Renal pelvis (tissue), 4 donors: ENCODE measurements around the gene PANK4. TPM values are rescaled to one million over a fixed set of nuclear protein-coding genes. Genes with fewer than 3 reads are reported as not detected.

ENCODE experiments used
- DNase-seq: peaks from one replicate; pipeline ENCODE4 v3.0.0-alpha.2; 2013
- polyA plus RNA-seq, 3 donors: library from polyadenylated mRNA; unstranded; fragments of 120-200 nt; gene quantifications; one replicate each; pipeline ENCODE4 v1.2.1, GENCODE V29; 2013; ENCODE audit not compliant: insufficient read length in 3 of 3

Gene PANK4
- polyA plus RNA-seq, 3 donors: 28.4 to 33.0 (median 29.0) TPM

DNA sequence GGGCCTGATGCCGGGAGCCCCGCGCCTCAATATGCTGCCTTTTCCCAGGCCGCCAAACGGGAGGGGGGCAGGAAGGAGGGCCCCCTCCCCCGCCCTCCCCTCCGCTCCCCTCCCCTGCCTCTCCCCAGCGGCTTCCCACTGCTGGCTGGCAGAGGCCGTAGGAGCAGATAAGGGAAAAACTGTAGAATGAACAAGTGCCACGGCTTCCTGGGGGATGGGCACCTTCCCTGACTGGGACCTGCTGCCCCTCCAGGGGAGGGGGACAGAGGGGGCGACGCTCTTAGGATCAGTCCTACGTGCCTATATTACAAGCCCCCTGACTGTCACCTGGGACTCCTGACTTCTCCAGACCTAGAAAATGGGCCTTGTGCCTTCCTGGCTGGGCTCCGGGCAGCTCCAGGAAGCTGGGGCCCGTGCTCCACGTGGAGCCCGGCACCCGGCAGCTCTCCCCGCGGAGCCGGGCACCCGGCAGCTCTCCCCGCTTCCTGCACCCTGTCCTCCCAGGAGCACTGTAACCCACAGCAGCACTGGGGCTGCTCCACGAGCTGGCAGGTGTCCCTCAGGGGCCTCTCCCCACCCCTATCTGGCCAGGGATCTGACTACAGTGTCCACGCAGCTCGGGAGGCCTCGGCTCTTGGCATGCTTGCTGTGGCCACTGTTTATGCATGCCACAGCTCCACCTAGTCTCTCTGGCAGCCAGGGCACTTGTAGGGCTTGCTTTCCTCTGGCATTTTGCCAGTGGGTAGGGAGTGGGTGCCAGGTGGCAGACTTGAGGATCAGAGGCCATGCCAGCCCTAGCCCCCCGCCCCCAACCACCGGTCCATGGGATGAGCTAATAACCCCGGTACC lies 4.3 kb upstream of the PANK4 start:
- no peak for DNase-seq

DNA sequence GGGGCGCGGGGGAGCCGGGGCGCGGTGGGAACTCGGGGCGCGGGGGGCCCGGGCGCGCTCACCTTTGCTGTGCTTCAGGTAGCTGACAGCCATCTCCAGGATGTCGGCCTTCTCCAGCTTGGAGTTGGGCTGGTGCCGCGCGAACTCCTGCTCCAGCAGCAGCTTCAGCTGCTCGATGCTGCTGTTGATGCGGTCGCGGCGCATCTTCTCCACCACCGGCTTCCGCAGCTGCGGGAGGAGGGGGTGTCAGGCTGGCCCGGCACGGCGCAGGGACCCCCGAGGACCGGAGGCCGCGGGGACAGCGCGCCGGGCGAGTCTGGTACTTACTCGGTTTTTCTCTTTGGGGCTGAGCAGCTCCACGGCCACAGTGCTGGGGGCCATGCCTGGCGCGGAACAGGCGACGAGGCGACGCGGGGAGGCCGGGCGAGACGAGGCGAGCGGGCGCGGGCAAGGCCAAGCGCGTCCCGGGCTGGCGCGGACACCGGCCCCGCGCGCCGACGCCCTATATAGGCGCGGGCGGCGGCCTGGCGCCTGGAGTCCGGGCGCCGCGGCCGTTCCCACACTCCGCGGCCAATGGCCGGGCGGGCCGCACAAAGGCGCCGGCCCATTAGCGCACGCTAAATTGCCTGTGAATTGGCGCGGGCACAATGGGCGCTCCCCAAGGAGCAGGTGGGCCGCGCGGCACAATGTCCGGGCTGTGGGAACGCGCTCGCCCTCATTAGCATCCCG lies 3.6 kb upstream of the PANK4 start, which contains the start of gene HES5:
Gene HES5, minus strand, starts transcription at position 480 of the 729 bp plus-strand sequence. Its CDS starts 99 bp downstream, at position 381.
- DNase-seq: no peak

DNA sequence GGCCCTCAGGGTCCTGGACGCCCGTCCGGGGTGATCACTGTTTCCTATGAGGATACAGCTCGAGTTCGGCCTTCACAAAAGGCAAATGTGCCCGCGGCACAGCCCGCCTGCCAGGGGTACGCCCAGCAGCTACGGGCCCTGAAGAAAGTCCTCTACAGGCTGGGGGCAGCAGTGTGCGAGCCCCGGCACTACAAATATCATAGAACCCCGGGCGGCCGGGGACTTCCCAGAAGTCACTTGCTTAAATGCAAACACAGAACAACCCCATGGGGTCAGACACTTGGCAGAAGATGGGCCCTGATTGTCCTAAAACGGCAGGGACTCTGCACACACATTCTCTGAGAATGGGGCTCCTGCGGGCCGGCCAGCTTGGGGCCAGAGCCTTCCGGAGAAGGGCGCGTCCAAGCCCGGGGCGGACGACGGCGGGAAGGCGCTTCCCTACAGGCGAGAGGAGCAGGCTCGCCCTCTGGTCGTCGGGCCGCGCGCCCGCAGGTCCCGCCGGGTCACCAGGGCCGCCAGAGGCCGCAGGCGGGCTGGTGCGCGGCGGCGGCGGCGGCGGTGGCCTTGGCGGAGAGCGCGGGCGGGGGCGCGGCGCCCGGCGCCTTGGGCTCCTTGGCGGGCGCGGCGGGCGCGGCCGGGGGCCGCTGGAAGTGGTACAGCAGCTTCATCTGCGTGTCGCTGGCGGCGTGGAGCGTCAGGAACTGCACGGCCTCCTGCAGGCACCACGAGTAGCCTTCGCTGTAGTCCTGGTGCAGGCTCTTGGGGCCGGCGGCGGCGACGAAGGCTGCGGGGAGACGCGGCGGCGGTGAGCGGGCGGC lies 2.8 kb upstream of the PANK4 start:
- DNase-seq: no peak

DNA sequence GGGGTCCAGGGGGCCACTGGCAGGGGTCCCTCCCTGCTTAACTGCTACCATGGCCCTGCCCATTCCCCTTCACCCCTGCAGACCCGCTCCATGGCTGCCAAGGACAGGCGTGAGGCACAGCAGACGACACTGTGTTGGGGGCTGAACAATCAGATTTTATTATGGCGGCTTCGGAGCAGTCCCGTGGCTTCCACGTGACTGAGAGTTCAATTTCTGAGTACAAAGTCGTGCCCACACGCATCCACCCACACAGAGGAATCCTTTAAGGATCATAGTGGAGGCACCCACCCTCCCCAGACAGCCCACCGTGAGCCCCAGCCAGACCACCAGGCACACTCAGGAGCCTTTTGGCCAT lies 2.2 kb upstream of the PANK4 start:
- no peak for DNase-seq

DNA sequence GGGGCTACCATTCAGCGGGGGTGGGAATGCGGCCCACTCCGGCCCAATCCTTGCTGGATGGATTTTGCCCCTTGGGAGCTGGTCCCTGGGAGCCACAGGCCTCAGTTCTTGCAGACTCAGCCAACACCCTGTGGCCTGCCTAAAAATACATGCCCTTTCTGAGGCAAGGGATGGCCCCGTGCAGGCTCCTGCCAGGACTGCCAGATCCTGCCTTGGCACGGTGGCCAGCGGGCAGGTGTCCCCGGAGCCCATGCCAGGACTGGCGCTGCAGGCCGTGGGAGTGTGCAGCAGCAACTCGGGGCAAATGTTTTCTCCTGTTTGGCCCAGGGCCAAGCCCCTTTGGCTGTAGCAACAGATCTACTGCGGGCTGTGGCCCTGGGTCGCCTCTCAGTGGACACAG lies 1.6 kb upstream of the PANK4 start:
- DNase-seq: no peak

DNA sequence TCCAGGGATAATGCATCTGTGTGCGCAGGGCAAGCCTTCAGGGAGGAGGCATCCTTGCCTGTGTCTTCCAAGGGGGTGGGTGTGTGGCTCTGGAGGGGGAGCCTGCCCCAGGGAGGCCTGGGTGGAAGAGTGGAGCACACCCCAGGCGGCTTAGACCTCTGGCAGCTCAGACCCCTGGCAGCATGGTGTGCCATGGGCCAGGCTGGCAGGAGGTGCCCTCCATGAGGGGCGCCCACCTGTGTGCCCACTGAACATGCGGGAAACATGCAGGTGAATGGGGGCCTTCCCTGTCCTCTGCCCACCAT lies 1.1 kb upstream of the PANK4 start:
- DNase-seq: no peak

DNA sequence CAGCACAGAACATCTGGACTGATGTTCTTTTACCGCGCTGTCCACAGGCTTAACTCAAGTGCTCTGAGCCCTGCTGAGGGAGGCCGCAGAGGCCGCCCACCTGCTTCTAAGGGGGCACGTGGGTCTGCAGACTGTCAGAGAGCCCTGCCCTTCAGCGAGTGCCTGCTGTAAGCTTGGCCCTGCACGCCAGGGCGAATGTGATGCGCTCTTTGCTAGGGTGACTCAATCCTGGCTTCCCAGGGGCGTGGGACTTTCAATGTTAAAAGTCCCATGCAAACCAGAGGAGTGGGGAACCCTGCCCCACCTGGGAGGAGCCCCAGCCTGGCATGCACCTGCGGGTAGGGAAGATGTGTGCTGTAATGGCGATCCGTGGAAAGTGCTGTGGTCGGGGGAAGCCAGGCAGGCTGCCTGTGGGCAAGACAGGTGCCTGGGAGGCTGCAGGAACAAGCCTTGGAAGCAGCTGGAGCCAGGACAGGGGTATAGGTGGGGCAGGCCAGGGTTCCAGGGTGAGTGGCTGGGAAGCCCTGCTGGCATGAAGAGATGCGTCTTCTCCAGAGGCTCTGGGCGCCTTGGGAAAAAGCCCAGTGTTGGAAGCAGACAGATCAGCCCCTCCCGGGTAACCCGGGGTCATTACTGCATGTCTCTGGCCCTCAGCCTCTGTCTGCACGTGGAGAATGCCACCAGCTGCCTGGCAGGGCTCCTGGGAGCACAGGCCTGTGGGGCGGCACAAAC lies 594 bp upstream of the PANK4 start:
- no peak for DNase-seq

DNA sequence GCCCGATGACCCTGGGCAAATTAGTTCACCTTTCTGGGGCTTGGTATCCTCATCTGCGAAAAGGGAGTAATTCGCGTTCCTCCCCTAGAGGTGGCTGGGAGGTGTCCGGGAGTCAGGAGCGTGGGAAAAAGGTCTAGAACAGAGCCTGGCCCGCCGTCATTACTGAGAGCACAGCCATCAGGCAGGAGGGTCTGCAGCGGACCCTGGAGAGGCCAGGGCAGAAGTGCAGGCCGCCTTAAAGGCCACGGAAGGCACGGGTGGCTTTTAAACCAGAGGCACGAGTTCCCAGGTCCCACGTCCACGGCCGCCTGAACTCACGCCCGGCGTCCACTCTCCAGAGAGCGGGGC lies 850 bp downstream of the PANK4 start:
- no peak for DNase-seq

DNA sequence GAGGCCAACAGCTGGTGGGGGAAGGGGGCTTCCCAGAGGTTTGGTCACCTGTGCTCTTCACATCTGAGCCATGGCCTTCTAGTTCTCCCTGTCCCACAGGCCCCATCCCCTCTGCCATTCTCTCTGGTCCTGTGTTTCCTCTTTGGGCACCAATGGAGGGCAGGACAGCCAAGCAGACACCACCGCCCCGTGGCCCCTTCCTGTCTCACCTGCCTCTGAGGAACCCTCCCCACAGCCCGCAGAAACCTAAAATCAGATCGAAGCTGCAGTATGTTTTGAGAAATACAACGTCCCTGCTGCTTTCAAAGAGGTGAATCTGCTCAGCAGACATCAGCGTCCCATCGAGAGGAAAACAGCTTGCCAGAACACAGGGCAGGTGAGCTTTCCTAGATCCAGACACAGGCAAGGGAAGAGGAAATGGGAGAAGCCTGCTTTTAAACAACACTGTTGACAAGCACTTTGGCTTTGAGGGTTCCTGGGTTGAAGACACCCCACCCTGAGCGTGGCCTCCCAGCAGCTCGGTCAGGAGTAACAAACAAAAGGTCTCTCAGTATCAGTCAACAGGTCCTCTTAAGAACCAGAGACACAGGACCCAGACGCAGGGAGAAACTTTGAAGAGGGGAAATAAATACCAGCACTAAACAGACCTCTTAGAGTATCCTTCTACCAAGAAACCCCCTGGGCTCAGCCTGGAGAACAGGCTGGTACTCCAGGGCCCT lies 2.3 kb downstream of the PANK4 start:
- no peak for DNase-seq

DNA sequence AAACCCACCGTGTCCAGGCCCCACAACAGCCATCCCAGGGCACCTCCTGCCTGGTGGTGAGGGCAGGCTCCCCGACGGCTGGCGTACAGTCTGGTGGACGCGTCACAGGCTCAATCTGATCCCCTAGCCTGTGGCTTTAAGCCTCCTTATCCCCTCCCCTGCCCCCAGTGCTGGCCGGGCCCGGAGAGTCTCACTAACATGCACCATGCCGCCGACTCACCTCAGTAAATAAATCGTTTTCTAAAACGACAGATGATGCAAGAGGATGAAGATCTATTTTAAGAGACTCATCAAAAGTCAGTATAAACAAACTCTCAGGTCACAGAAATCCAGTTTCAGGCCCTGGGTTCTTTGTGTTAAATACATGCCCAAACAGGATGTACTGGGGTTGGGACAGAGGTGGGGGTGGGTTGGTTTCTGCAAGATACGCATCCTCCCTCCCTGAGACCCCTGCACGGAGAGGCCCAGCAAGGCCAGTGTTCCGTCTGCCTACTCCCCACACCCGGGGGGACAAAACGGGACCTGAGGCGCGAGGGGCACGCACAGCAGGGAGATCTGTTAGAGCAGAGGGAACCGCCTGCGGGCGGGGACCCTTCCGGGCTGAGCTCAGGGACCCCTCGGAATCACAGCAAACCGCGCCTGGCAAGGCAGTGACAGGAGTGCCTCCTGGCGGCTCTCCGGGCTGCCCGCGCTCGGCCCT lies 3.1 kb downstream of the PANK4 start:
- DNase-seq: no peak

DNA sequence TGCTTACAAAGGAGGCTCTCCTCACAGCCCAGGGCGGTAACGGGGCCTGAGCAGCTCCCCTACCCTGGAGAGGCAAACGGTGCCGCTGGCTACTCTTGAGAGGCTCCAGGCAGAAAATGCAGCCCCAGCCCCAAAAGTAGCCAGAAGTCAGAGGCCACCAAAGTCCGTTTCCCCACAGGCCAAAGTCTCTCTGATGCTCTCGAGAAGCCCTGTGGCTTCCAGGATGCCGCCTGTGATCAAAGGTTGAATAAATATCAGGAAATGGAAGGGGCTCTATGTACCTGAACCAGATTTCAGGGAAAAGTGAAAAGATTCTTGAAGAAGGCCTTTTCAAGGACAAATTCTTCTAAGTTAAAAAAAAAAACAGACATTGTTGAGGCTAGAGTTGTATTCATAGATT lies 4.2 kb downstream of the PANK4 start:
- DNase-seq: no peak

DNA sequence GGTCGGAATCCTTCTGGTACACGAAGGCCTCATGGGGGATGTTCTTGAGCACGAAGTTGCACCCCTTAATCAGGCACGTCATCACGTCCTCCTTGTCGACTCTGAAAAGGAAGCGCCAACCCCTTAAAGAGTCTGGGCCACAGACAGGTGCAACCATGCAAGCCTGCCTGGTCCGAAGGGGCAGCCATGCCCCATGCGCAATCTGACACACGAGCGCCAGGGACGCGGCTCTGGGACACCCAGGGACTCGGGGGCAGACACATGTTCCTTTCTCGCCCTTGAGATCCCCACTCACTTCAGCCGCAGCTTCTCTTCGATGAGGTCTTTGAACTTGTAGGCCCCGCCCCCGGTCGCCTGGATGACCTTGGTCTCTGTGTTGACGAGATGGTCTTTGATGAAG lies 5.6 kb downstream of the PANK4 start:
- DNase-seq: no peak

DNA sequence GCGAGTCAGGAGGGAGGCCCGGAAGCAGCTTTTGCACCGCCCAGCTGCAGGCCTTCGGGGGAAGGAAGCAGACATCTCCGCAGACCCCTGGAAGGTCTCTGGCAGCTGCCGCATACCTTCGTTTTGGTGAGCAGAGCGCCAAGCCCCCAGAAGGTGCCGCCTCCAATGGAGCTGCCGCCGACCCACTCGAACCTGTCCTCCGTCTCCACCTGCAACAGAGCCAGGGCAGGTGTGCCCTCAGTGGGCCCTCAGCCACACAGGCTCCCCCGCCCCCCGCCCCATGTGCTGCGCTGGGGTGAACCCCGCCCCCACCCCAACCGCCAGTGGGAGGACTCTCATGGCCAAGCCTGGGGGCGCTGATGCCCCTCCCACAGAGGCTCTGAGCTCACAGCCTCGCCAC lies 6.2 kb downstream of the PANK4 start:
- DNase-seq: no peak

DNA sequence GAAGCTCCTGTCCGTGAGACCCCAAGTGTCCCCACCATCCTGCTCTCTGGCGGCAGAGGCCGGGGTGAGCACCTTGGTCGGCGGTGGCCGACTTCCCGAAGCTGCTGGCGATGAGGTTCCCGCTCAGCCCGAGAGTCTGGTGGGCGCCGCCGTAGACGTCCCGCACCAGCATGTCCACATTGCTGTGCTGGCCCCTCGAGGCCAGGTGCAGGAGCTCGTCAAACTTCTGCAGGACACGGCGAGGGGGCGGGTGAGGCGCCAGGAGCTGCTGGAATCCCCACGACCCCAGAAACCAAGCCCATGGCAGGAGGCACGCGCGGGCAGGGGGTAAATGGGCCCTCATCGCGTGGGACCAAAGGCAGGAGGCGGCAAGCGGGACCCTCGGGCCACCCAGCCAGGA lies 6.7 kb downstream of the PANK4 start:
- DNase-seq: no peak

DNA sequence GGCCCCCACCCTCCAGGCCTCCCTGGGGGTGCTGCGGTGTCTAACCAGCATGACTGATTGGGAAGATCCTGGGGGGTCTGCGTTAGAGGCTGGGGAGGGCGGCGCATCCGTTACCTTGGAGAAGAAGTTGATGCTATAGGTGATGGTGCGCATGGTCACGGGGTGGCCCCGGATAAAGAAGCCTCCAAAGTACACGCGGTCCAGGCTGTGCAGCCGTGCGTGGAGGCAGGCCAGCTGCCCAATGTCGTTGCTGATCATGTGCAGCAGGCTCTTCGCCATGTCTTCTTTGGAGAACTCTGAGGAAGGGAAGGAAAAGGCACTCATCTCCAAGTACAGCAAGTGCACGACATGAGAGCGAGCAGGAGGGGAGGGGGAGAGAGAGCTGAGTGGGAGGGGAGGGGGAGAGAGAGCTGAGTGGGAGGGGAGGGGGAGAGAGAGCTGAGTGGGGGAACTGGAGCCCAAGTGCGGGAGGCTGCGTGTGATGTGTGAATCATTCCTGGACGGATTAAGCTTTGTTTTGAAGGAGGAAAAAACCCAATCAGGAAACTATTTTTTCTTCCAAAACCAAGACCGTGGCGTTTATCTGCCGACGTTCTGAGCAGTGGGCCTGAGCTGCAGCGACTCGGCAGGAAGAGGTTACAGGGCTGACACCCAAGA lies 7.2 kb downstream of the PANK4 start:
- DNase-seq: no peak

DNA sequence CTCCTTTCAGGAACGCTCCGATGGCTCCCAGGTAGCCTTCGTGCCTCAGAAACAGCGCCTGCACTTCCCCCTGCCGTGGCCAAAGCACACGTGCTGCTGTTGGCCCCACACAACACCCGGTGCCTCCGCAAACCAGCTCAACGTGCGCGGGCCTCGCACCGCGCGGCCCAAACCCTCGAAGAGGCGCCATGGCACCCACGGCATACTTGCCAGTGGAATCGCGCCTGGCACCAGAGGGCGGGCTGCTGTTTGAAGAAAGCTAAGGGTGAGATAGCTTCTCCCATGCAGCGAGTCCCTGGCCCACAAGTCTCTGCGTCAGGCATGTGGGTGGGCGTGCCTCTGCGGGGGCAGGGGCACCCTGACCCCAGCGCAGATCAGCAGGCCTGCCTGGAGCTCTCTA lies 7.9 kb downstream of the PANK4 start:
- DNase-seq: no peak

DNA sequence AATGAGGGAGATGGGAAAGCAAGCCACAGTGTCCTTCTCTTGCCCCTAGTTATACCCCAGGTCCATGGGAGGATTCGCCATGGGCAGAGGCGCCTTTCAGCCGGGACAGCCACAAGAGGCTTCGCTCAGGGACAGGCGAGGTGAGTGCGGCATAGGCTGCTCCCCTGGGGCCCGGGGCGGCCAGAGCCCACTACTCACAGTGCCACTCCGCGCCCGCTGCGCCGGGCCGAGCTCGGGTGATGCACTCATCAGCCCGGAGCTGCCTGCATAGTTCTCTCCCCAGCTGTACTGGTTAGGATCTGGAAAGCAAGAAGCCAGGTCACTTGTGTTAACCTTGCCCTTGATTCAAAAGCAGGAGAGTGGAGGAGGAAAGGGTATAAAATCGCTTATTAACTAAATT lies 8.4 kb downstream of the PANK4 start:
- no peak for DNase-seq

DNA sequence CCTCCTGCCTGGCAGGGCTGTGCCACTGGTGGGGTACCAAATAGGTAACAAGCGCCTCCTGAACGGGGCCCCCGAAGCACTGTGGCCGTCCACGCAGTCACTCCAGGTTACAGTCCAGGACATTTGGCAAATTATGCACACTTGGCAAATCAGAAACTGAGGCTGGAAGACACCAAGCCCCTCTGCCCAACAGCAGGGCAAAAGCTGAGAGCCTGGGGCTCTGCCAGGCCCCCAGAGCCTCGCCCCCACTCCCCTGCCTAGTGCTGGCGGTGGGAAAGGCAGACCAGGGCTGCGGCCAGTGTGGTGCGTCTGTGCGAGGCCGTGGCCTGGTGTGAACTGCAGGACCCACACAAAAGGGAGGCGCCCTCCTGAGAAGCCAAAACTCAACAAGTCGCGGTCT lies 9.4 kb downstream of the PANK4 start:
- no peak for DNase-seq

DNA sequence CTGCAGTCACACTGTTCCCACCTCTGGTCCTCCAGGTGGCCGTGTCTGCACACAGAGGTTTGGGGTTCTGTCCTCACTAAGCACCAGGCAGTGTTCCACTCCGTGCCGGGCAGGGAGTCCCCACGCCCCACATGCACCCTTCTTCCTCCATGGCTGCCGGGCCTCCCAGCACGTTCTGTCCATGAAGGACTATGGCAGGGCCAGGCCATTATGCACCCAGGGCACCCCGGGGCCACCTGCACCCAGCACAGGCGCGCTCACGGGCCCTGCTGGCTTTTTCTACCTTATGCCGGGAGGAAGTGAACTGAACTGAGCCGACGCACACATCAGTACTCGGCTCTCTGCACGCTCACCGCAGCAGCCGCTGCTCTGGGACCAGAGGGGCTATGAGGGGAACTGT lies 10.3 kb downstream of the PANK4 start:
- no peak for DNase-seq

DNA sequence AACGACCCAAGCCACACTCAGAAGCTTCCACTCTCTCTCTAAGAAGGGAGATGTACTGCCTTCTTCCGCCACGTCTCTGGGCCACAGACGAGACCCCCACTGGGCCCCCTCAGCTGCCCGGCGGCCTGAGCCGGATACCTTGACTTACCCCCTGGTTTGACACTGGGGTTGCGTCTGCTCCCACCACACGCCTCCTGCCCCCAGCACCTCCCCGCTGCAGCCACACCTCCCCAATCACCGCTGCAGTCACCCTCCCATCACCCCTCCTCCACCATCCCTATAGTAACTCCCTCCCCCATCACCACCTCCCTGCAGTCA lies 10.7 kb downstream of the PANK4 start:
- DNase-seq: no peak
